HG03135 (cell line): ENCODE results near the gene IMP4.

Source experiments
- ATAC-seq: cut with Tn5 transposase; IDR thresholded peaks from one replicate; pipeline ENCODE4 v1.9.1; 2021; ENCODE audit warnings: mild to moderate bottlenecking, moderate library complexity; ENCODE audit not compliant: unreplicated experiment

Gene IMP4

GRCh38 chr2:130355172-130355577 is 12.5 kb downstream of the IMP4 start:
- no peak for ATAC-seq

- ATAC-seq = peak; percentile 89
Observed at GRCh38 chr2:130355578-130356431, 13.1 kb downstream of the IMP4 start, which contains the start of gene PTPN18. TSS of gene PTPN18 (plus strand) at chr2:130356056. CDS start at chr2:130356108, 52 bp downstream.

GRCh38 chr2:130357864-130358263 is 15.2 kb downstream of the IMP4 start:
- ATAC-seq = no peak

GRCh38 chr2:130358420-130359350 is 16.0 kb downstream of the IMP4 start:
- ATAC-seq = no peak

- ATAC-seq = no peak
Observed at GRCh38 chr2:130359466-130359865, 16.8 kb downstream of the IMP4 start.

- ATAC-seq = no peak
Observed at GRCh38 chr2:130363479-130363878, 20.8 kb downstream of the IMP4 start.

- no peak for ATAC-seq
Observed at GRCh38 chr2:130365075-130365474, 22.4 kb downstream of the IMP4 start.

GRCh38 chr2:130365963-130366362 is 23.3 kb downstream of the IMP4 start:
- no peak for ATAC-seq

- no peak for ATAC-seq
Observed at GRCh38 chr2:130366720-130367119, 24.0 kb downstream of the IMP4 start.

GRCh38 chr2:130368786-130369185 is 26.1 kb downstream of the IMP4 start:
- no peak for ATAC-seq

- ATAC-seq = no peak
Observed at GRCh38 chr2:130369311-130369964, 26.7 kb downstream of the IMP4 start.

- no peak for ATAC-seq
Observed at GRCh38 chr2:130369965-130370341, 27.3 kb downstream of the IMP4 start.

- ATAC-seq = no peak
Observed at GRCh38 chr2:130370490-130370889, 27.8 kb downstream of the IMP4 start.

- ATAC-seq = no peak
Observed at GRCh38 chr2:130371723-130372054, 29.0 kb downstream of the IMP4 start.

- ATAC-seq = peak; percentile 73
Observed at GRCh38 chr2:130372055-130372832, 29.5 kb downstream of the IMP4 start.

GRCh38 chr2:130372833-130373807 is 30.4 kb downstream of the IMP4 start:
- peak; percentile 1 for ATAC-seq

GRCh38 chr2:130373808-130374365 is 31.2 kb downstream of the IMP4 start:
- ATAC-seq = no peak

- no peak for ATAC-seq
Observed at GRCh38 chr2:130374587-130375290, 32.0 kb downstream of the IMP4 start.
